IMR-90 (cell line): Measurements from ENCODE around the gene EXD1. TPM values are rescaled to one million over a fixed set of nuclear protein-coding genes. Genes with fewer than 3 reads are reported as not detected.

Experiments used
- ATAC-seq: fragments of 200-7000 bp; cut with Tn5 transposase; 2 replicates; pipeline ENCODE4 v1.9.1; 2020; ENCODE audit warnings: low read depth, mild to moderate bottlenecking, moderate library complexity
- BruUV-seq: library from RNA; stranded (reverse); fragments of 400-500 nt; replicated peaks from 2 replicates; lab custom pipeline; 2021; lab: Mats Ljungman, UMichigan
- CTCF ChIA-PET: fragments of 300-600 bp; formaldehyde crosslinking; extraction: SDS; loops from one replicate; lab custom pipeline; 2021; ENCODE audit warnings: antibody characterized with exemption; lab: Yijun Ruan, JAX
- POLR2A ChIA-PET: fragments of 300-600 bp; sonication (Branson Sonifier 250); formaldehyde crosslinking; loops from one replicate; lab custom pipeline; 2022; ENCODE audit warnings: antibody characterized with exemption; ENCODE audit not compliant: unreplicated experiment; lab: Charles Lee
- DNase-seq: peaks from one replicate; pipeline ENCODE4 v3.0.0; 2013
- H2AFZ ChIP-seq: replicated peaks from 2 replicates; pipeline ENCODE3; 2013; ENCODE audit warnings: low read length, mild to moderate bottlenecking; ENCODE audit not compliant: poor library complexity
- H2AK5ac ChIP-seq: 2 replicates; pipeline ENCODE4 v1.6.1; 2013; ENCODE audit warnings: low read depth, low read length, inconsistent platforms
- H2AK9ac ChIP-seq: replicated peaks from 2 replicates; pipeline ENCODE3; 2013; ENCODE audit warnings: mild to moderate bottlenecking, low read depth, low read length, moderate library complexity; ENCODE audit not compliant: poor library complexity
- H2BK120ac ChIP-seq: 2 replicates; pipeline ENCODE4 v1.6.1; 2013; ENCODE audit warnings: low read depth, low read length, inconsistent platforms
- H2BK15ac ChIP-seq: 3 replicates; pipeline ENCODE4 v1.6.1; 2013; ENCODE audit warnings: low read depth, low read length, inconsistent platforms
- H2BK20ac ChIP-seq: 2 replicates; pipeline ENCODE4 v1.6.1; 2013; ENCODE audit warnings: low read depth, mild to moderate bottlenecking, inconsistent platforms, low read length, moderate library complexity
- H2BK5ac ChIP-seq: 2 replicates; pipeline ENCODE4 v1.6.1; 2013; ENCODE audit warnings: mild to moderate bottlenecking, low read depth, low read length, inconsistent platforms; ENCODE audit not compliant: poor library complexity, severe bottlenecking
- H3K14ac ChIP-seq: replicated peaks from 2 replicates; pipeline ENCODE4 v1.6.1; 2013; ENCODE audit warnings: low read depth, low read length, inconsistent platforms
- H3K18ac ChIP-seq: 2 replicates; pipeline ENCODE4 v1.6.1; 2013; ENCODE audit warnings: low read depth, low read length, control low read depth
- H3K23ac ChIP-seq: 2 replicates; pipeline ENCODE4 v1.6.1; 2013; ENCODE audit warnings: low read depth, low read length, inconsistent platforms
- H3K27ac ChIP-seq: 2 replicates; pipeline ENCODE4 v1.5.1; 2013; ENCODE audit warnings: mild to moderate bottlenecking, control low read depth, low read length; ENCODE audit not compliant: insufficient read depth
- H3K27me3 ChIP-seq: 2 replicates; pipeline ENCODE4 v1.6.1; 2013; ENCODE audit warnings: low read length; ENCODE audit not compliant: control insufficient read depth, insufficient read depth
- H3K36me3 ChIP-seq: 2 replicates; pipeline ENCODE4 v1.6.1; 2013; ENCODE audit warnings: low read length, mixed read lengths; ENCODE audit not compliant: control insufficient read depth, insufficient read depth
- H3K4ac ChIP-seq: 2 replicates; pipeline ENCODE4 v1.6.1; 2013; ENCODE audit warnings: low read depth, low read length, inconsistent platforms
- H3K4me1 ChIP-seq: 2 replicates; pipeline ENCODE4 v1.6.1; 2013; ENCODE audit warnings: low read length, mixed read lengths; ENCODE audit not compliant: control insufficient read depth, insufficient read depth
- H3K4me2 ChIP-seq: 2 replicates; pipeline ENCODE4 v1.6.1; 2013; ENCODE audit warnings: low read depth, mild to moderate bottlenecking, control low read depth, low read length, moderate library complexity
- H3K4me3 ChIP-seq: 2 replicates; pipeline ENCODE4 v1.5.1; 2013; ENCODE audit warnings: low read depth, mild to moderate bottlenecking, control low read depth, low read length, moderate library complexity; ENCODE audit not compliant: insufficient read depth
- H3K56ac ChIP-seq: 2 replicates; pipeline ENCODE4 v1.6.1; 2013; ENCODE audit warnings: low read length, inconsistent platforms; ENCODE audit not compliant: insufficient read depth; ENCODE audit errors: extremely low read depth
- H3K79me1 ChIP-seq, 2 experiments: 2 replicates each; pipeline ENCODE4 v1.6.1; 2013; ENCODE audit warnings: low read length in 2 of 2, inconsistent platforms in 1 of 2, low read depth in 1 of 2
- H3K9ac ChIP-seq: 2 replicates; pipeline ENCODE4 v1.6.1; 2013; ENCODE audit warnings: low read depth, low read length, control low read depth
- H3K9me1 ChIP-seq: 2 replicates; pipeline ENCODE4 v1.6.1; 2013; ENCODE audit warnings: low read length, inconsistent platforms; ENCODE audit not compliant: insufficient read depth
- H3K9me3 ChIP-seq: 2 replicates; pipeline ENCODE4 v1.6.1; 2013; ENCODE audit warnings: low read length; ENCODE audit not compliant: control insufficient read depth, insufficient read depth
- H4K20me1 ChIP-seq: 2 replicates; pipeline ENCODE4 v1.6.1; 2013; ENCODE audit warnings: low read length, inconsistent platforms; ENCODE audit not compliant: insufficient read depth
- H4K5ac ChIP-seq: 2 replicates; pipeline ENCODE4 v1.6.1; 2013; ENCODE audit warnings: mild to moderate bottlenecking, low read depth, low read length, control low read depth
- H4K8ac ChIP-seq, 2 experiments: 2 replicates each; pipeline ENCODE4 v1.6.1; 2013; ENCODE audit warnings: low read depth in 2 of 2, low read length in 2 of 2, control low read depth in 1 of 2, inconsistent platforms in 1 of 2
- H4K91ac ChIP-seq: 2 replicates; pipeline ENCODE4 v1.6.1; 2013; ENCODE audit warnings: low read depth, low read length, inconsistent platforms; ENCODE audit not compliant: insufficient read depth
- CHD1 ChIP-seq: IDR thresholded peaks from 2 replicates; pipeline ENCODE4 v1.6.1; 2012; ENCODE audit warnings: low read depth, low read length, improper control_type of control experiment
- MAZ ChIP-seq: IDR thresholded peaks from 2 replicates; pipeline ENCODE4 v1.6.1; 2012; ENCODE audit warnings: low read depth, mild to moderate bottlenecking, low read length, improper control_type of control experiment, moderate library complexity, borderline replicate concordance
- RAD21 ChIP-seq: IDR thresholded peaks from 2 replicates; pipeline ENCODE4 v1.6.1; 2012; ENCODE audit warnings: low read length, improper control_type of control experiment
- WGBS, 2 experiments: methylation state at CpG; one replicate each; pipeline versions ENCODE4 v1.1.5 to v1.1.7; 2013; ENCODE audit warnings: missing lambda C conversion rate in 2 of 2; ENCODE audit not compliant: insufficient read length in 1 of 2; ENCODE audit errors: extremely low coverage in 2 of 2; 5-methylcytosine and 5-hydroxymethylcytosine counted together
- dilution Hi-C: fragments of 300-500 bp; cut with HindIII; formaldehyde crosslinking; loops from one replicate; pipeline ENCODE4 v1.14.3; 2018; ENCODE audit warnings: low sequenced_read_pairs; ENCODE audit not compliant: unreplicated experiment
- in situ Hi-C: fragments of 300-500 bp; cut with MboI; formaldehyde crosslinking; loops from 3 replicates; pipeline ENCODE4 v1.14.3; 2019; ENCODE audit warnings: low sequenced_read_pairs, inconsistent platforms, mixed read lengths
- intact Hi-C: fragments of 100-400 bp; cut with micrococcal nuclease; formaldehyde crosslinking; loops from 2 replicates; pipeline ENCODE4 v1.10.0; 2022
- polyA plus RNA-seq, 3 experiments: library from polyadenylated mRNA; depleted of rRNA; stranded (reverse); fragments of >200 nt; gene quantifications; 2 replicates each; pipeline ENCODE4 v1.2.3, GENCODE V29; 2012; ENCODE audit warnings: low replicate concordance in 1 of 3
- total RNA-seq: library from RNA; depleted of rRNA; stranded (reverse); fragments of >200 nt; gene quantifications from 2 replicates; pipeline ENCODE4 v1.2.3, GENCODE V29; 2012

The EXD1 gene
- total and polyA plus RNA-seq, 2 of the 4 experiments (the other 2 are of a cell fraction) = not detected

DNA sequence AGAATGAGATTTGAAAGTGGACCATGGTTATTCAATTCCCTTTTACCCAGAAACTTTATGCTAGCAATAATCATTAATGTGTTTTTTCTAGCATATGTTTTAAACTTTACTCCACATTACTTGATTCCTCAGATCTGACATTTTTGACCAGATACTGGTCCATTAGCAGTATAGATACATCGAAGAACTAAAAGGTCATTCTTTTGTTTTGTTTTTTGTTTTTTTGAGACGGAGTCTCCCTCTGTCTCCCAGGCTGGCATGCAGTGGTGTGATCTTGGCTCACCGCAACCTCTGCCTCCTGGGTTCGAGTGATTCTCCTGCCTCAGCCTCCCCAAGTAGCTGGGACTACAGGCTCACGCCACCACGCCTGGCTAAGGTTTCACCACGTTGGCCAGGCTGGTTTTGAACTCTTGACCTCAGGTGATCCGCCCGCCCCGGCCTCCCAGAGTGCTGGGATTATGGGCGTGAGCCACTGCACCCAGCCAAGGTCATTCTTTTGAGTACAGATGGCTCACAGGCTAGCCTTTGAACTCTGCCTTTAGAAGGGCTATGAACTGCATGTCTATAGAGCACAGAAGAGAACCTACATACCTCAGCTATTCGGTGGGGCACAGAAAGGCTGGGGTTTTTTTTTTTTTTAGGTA lies 29.1 kb upstream of the EXD1 start:
- Histone ChIP-seq H2AK5ac (no peak overlapping the region), H4K20me1 (no peaks in the 10 kb centered on the region), H3K4me1 (peaks cover 1% of the 10 kb centered on the region), H4K91ac (no peak overlapping the region), H3K9me1 (0 out of 2 replicates have a peak, but pooled peaks cover 2% of the 10 kb centered on the region), H2BK15ac (no peak overlapping the region), H3K27me3 (no peaks in the 10 kb centered on the region), H3K4me3 (no peak overlapping the region), H3K9me3 (no peaks in the 10 kb centered on the region), H2BK5ac (no peak overlapping the region), H2BK20ac (no peak overlapping the region), H3K56ac (no peak overlapping the region), H3K23ac (no peak overlapping the region), H3K4ac (no peak overlapping the region), H2AK9ac (no peak overlapping the region), H3K18ac (no peak overlapping the region), H3K14ac (no peak overlapping the region), H2AFZ (no peak overlapping the region), H4K5ac (no peak overlapping the region), H3K27ac (no peak overlapping the region), H3K9ac (no peak overlapping the region), H3K79me1 (peaks cover 0 to 6% of the 10 kb centered on the region in 2 experiments; a peak in 3 of 4 replicates), H4K8ac (no peak overlapping the region), H3K36me3 (peaks cover 8% of the 10 kb centered on the region), H2BK120ac (no peak overlapping the region), H3K4me2 (no peak overlapping the region)
- TF ChIP-seq RAD21 (no peak), MAZ (no peak), CHD1 (no peak)
- WGBS, 2 experiments = 84% methylated on average over 7 of the region's 12 CpGs; no CpG with 5 or more reads in 1 of the 2 experiments
- ChIA-PET POLR2A (no interaction called here), CTCF (interaction anchor here (0.6 kb wide), 1 partner anchor 1592 kb away, joined by 3 read pairs; no protein-coding TSS in a partner anchor)
- ATAC-seq (no peak), DNase-seq (no peak)
- intact Hi-C loops (no loop called here), in situ Hi-C loops (no loop called here), dilution Hi-C loops (no loop called here)
- BruUV-seq = no TSS peak
